ENCODE results near the gene SMAD3.

- no peak for TF ChIP-seq CTCF (IDR thresholded peaks at IDR 0.05 in 2 of 3, conservative IDR thresholded peaks at IDR 0.05 in 1 of 3; ENCODE audit: borderline replicate concordance in 1 of 3, insufficient read depth in 1 of 3, low read depth in 2 of 3, low read length in 2 of 3)
- TF ChIP-seq MAX (IDR thresholded peaks at IDR 0.05), result no peak
- no peak for TF ChIP-seq POLR2A (IDR thresholded peaks at IDR 0.05; ENCODE audit: borderline replicate concordance, extremely low read depth, insufficient read depth, insufficient read length)
- no peak for TF ChIP-seq EZH2 (IDR thresholded peaks at IDR 0.05)
- TF ChIP-seq REST (IDR thresholded peaks at IDR 0.05; ENCODE audit: low read depth), result no peak
- TF ChIP-seq SP1 (IDR thresholded peaks at IDR 0.05; ENCODE audit: low read depth), result no peak
- no peak for TF ChIP-seq ZFX (IDR thresholded peaks at IDR 0.05)
- TF ChIP-seq, protein P1, sequence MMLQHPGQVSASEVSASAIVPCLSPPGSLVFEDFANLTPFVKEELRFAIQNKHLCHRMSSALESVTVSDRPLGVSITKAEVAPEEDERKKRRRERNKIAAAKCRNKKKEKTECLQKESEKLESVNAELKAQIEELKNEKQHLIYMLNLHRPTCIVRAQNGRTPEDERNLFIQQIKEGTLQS (IDR thresholded peaks at IDR 0.05), result no peak
Measured at GRCh38 chr15:67218428-67218827, 153.0 kb downstream of the SMAD3 start.
